ENCODE data around the gene RAD21L1.

The RAD21L1 gene

DNA sequence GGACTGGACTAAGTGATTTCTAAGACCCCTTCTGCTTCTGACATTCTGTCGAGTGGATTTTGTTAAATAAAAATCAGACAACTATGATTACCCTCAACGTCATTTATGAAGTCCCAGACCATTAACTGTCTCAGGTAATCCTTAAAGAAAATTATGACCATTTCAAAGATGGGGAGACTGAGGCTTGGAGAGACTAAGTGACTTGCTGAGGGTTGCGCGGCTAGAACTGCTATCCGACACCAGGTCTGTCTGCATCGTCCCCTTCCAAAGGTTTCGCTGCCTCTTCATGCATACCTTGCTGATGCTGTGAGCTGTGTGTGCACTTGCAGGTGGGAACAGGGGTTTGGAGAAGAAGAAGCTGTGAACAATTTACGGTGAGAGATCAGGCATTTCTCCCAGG lies 43.4 kb downstream of the RAD21L1 start:
- Histone ChIP-seq H3K9me3 (ENCODE audit: control insufficient read depth, low read length) (no peaks in the 10 kb centered on the region), H3K27me3 (ENCODE audit: control insufficient read depth, insufficient read depth, low read length, poor library complexity, severe bottlenecking) (peaks cover 25% of the 10 kb centered on the region), H3K4me1 (ENCODE audit: control insufficient read depth, insufficient read depth, low read length) (peaks cover 5% of the 10 kb centered on the region), H3K4me3 (ENCODE audit: insufficient read depth, low read depth, low read length) (no peak overlapping the region), H3K36me3 (ENCODE audit: control insufficient read depth, insufficient read depth, low read length) (no peaks in the 10 kb centered on the region), H3K27ac (ENCODE audit: insufficient read depth, low read depth, low read length, poor library complexity, severe bottlenecking) (no peak overlapping the region)
- 92 to 93% methylated on average over 8 of the region's 8 CpGs for WGBS, 2 experiments

DNA sequence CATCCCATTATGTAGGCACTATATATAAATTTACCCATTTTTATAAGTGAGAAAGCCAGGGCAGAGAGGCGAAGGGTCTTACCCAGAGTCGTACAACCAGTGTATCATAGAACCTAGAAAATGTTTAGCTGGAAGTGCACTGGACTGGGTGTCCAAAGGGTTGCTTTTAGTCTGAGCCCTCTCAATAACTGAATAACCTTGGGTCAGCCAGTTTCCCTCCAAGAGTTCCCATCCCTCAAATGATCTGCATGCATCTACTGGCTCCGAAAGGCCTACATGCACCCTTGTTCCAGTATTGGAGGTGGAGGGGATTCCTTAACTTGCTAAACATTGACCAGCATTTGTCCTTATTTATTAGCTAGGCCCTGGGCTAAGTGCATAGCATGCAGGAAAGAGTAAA lies 44.0 kb downstream of the RAD21L1 start:
- H3K27me3 ChIP-seq (ENCODE audit: control insufficient read depth, insufficient read depth, low read length, poor library complexity, severe bottlenecking) = peaks cover 25% of the 10 kb centered on the region
- WGBS, 2 experiments = 97% methylated on average over 3 of the region's 3 CpGs

DNA sequence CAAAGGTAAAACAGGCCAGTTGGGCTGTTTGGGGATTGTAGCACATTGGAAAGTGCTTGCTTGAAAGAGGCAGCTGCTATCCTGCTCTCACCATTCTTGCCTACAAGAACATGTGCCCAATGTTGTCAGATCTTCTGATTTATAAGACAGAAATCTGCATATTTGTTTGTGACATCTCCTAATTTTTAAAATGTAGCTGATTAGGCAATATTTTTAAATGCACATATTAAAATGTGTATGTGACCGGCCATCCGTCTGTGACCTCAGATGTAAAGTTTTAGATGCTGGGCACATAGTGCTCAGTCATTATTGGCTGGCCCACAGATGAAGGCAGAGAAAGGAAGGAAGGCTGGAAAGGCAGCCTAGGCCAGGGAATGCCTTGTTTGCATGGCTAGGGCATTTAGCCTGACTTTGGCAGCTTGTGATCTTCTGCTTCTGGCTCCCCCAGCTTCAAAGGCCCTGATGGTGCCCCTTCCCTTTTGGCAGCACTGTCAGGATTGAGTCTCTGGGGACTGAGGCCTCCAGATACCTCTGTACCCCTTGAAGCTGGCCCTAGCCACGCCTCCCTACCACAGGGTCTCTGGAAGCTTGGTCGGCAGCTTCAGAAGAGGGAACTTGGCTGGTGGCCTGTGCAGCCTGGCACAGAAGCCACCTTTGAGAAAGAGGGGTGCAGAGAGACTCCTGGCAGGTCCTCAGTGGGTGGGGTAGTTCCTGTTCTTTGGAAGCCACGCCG lies 46.7 kb downstream of the RAD21L1 start:
- no peak overlapping the region for H3K4me3 ChIP-seq (ENCODE audit: insufficient read depth, low read depth, low read length)

More for the DNA sequence above, 44.0 kb downstream of the RAD21L1 start:
- no peak overlapping the region for H3K27ac ChIP-seq (ENCODE audit: insufficient read depth, low read depth, low read length, poor library complexity, severe bottlenecking)
- H3K4me1 ChIP-seq (ENCODE audit: control insufficient read depth, insufficient read depth, low read length) = peaks cover 5% of the 10 kb centered on the region
- H3K36me3 ChIP-seq (ENCODE audit: control insufficient read depth, insufficient read depth, low read length) = no peaks in the 10 kb centered on the region
- H3K9me3 ChIP-seq (ENCODE audit: control insufficient read depth, low read length) = no peaks in the 10 kb centered on the region
- H3K4me3 ChIP-seq (ENCODE audit: insufficient read depth, low read depth, low read length) = no peak overlapping the region

DNA sequence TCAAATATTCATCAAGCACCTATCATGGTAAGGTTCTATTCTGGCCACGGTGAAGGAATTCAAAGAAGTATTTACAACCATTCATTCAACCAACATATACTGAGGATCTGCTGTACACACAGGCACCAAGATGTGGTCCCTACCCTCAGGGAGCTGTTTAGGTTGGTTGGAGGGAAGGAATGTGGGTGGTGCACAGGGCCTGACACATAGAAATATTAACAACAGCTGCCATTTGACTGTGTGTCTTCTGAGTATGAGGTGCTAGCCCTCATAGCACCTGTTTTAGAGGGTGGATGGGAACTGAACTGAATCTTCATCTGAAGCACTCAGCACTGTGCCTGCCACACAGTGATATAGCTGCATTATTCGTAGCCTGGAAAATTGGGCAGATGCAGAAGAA lies 47.5 kb downstream of the RAD21L1 start:
- WGBS, 2 experiments = 89 to 96% methylated on average over 2 of the region's 2 CpGs
- no peak overlapping the region for H3K4me3 ChIP-seq (ENCODE audit: insufficient read depth, low read depth, low read length)
- H3K27ac ChIP-seq (ENCODE audit: insufficient read depth, low read depth, low read length, poor library complexity, severe bottlenecking) = no peak overlapping the region
- H3K4me1 ChIP-seq (ENCODE audit: control insufficient read depth, insufficient read depth, low read length) = no peaks in the 10 kb centered on the region
- H3K9me3 ChIP-seq (ENCODE audit: control insufficient read depth, low read length) = no peaks in the 10 kb centered on the region
- H3K36me3 ChIP-seq (ENCODE audit: control insufficient read depth, insufficient read depth, low read length) = no peaks in the 10 kb centered on the region
- no peaks in the 10 kb centered on the region for H3K27me3 ChIP-seq (ENCODE audit: control insufficient read depth, insufficient read depth, low read length, poor library complexity, severe bottlenecking)

More for the DNA sequence above, 46.7 kb downstream of the RAD21L1 start:
- H3K27me3 ChIP-seq (ENCODE audit: control insufficient read depth, insufficient read depth, low read length, poor library complexity, severe bottlenecking) = peaks cover 6% of the 10 kb centered on the region
- no peaks in the 10 kb centered on the region for H3K36me3 ChIP-seq (ENCODE audit: control insufficient read depth, insufficient read depth, low read length)
- 91 to 92% methylated on average over 6 of the region's 6 CpGs for WGBS, 2 experiments
- no peaks in the 10 kb centered on the region for H3K9me3 ChIP-seq (ENCODE audit: control insufficient read depth, low read length)
- H3K27ac ChIP-seq (ENCODE audit: insufficient read depth, low read depth, low read length, poor library complexity, severe bottlenecking) = no peak overlapping the region
- no peaks in the 10 kb centered on the region for H3K4me1 ChIP-seq (ENCODE audit: control insufficient read depth, insufficient read depth, low read length)

DNA sequence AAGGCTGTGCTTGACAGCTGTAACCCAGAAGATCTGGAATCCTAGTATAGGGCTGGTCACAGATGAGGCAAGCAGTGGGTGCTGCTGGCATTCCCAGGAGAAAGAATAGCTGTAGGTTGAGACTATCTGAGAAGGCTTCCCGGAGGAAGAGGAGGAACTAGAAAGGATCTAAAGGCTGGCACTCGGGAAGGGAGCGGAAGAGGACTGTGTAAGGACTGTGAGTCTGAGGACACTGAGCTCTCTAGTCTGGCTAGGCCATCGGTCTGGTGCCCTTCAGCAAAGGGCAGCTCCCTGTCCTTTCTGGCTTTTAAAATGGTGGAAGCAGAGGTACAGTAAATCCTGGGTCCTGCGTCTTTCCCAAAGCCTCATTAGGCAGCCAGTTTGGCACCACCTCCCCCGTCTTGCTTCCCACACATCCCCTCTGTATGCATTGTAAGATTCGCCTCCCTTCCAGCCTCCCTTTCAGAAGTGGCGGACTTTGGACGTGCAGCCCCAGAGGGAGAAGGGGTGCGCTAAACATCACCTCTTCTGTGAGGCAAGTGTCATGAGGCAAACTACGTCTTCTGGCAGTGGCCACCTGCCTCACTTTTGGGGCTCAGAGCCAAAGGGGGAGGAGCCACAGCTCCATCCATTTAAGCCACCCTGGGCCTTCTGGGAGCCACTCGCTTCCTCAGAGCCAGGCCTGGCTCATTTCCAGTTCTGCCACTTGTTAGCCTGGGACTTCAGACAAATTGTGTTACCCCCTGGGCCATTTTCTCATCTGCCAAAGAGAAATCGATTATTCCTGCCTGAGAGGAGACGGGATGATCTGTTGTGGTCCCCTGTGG lies 48.9 kb downstream of the RAD21L1 start:
- WGBS, 2 experiments = 90 to 91% methylated on average over 14 of the region's 14 CpGs
- Histone ChIP-seq H3K4me3 (ENCODE audit: insufficient read depth, low read depth, low read length) (no peak overlapping the region), H3K27me3 (ENCODE audit: control insufficient read depth, insufficient read depth, low read length, poor library complexity, severe bottlenecking) (no peaks in the 10 kb centered on the region), H3K4me1 (ENCODE audit: control insufficient read depth, insufficient read depth, low read length) (no peaks in the 10 kb centered on the region), H3K9me3 (ENCODE audit: control insufficient read depth, low read length) (no peaks in the 10 kb centered on the region), H3K27ac (ENCODE audit: insufficient read depth, low read depth, low read length, poor library complexity, severe bottlenecking) (no peak overlapping the region), H3K36me3 (ENCODE audit: control insufficient read depth, insufficient read depth, low read length) (no peaks in the 10 kb centered on the region)

DNA sequence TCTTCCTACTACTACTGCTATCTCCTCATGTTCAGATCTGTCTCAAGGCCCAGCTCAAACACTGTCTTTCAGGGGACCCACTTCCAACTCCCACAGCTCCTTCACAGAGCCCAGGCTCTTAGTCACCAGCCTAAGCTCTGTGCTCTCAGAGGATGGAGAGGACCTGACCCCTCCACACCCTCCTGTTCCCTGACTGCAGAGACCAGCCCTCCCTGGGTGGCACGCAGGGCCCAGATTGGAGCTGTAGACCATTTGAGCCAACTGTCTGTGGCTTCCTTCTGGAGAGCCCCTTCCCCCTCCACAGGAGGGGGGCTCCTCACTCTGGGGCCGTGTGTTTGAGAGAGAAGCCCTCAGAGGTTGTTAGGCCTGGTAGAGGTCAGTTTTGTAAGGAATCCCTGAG lies 50.1 kb downstream of the RAD21L1 start:
- H3K4me3 ChIP-seq (ENCODE audit: insufficient read depth, low read depth, low read length) = no peak overlapping the region
- no peaks in the 10 kb centered on the region for H3K9me3 ChIP-seq (ENCODE audit: control insufficient read depth, low read length)
- no peaks in the 10 kb centered on the region for H3K4me1 ChIP-seq (ENCODE audit: control insufficient read depth, insufficient read depth, low read length)
- 67 to 71% methylated on average over 2 of the region's 2 CpGs for WGBS, 2 experiments
- no peak overlapping the region for H3K27ac ChIP-seq (ENCODE audit: insufficient read depth, low read depth, low read length, poor library complexity, severe bottlenecking)
- H3K36me3 ChIP-seq (ENCODE audit: control insufficient read depth, insufficient read depth, low read length) = no peaks in the 10 kb centered on the region
- no peaks in the 10 kb centered on the region for H3K27me3 ChIP-seq (ENCODE audit: control insufficient read depth, insufficient read depth, low read length, poor library complexity, severe bottlenecking)

DNA sequence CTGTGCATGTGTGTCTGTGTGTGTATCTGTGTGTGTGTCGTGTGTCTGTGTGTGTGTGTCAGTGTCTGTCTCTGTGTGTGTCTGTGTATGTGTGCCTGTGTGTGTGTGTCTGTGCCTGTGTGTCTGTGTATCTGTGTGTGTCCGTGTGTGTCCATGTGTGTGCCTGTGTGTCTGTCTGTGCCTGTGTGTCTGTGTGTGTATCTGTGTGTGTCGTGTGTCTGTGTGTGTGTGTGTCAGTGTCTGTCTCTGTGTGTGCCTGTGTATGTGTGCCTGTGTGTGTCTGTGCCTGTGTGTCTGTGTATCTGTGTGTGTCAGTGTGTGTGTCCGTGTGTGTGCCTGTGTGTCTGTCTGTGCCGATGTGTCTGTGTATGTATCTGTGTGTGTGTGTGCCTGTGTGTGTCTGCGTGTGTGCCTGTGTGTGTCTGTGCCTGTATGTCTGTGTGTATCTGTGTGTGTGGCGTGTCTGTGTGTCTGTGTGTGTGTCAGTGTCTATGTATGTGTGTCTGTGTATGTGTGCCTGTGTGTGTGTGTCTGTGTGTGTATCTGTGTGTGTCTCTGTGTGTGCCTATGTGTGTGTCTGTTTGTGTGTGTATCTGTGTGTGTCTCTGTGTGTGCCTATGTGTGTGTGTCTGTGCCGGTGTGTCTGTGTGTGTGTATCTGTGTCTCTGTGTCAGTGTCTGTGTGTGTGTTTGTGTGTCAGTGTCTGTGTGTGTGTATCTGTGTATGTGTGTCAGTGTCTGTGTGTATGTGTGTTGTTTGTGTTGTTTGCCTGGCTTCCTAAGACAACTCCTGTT lies 51.9 kb downstream of the RAD21L1 start:
- H3K27me3 ChIP-seq (ENCODE audit: control insufficient read depth, insufficient read depth, low read length, poor library complexity, severe bottlenecking) = no peaks in the 10 kb centered on the region
- no peaks in the 10 kb centered on the region for H3K9me3 ChIP-seq (ENCODE audit: control insufficient read depth, low read length)
- 88 to 93% methylated on average over 8 of the region's 8 CpGs for WGBS, 2 experiments
- no peaks in the 10 kb centered on the region for H3K4me1 ChIP-seq (ENCODE audit: control insufficient read depth, insufficient read depth, low read length)
- H3K36me3 ChIP-seq (ENCODE audit: control insufficient read depth, insufficient read depth, low read length) = no peaks in the 10 kb centered on the region
- no peak overlapping the region for H3K4me3 ChIP-seq (ENCODE audit: insufficient read depth, low read depth, low read length)
- H3K27ac ChIP-seq (ENCODE audit: insufficient read depth, low read depth, low read length, poor library complexity, severe bottlenecking) = no peak overlapping the region

DNA sequence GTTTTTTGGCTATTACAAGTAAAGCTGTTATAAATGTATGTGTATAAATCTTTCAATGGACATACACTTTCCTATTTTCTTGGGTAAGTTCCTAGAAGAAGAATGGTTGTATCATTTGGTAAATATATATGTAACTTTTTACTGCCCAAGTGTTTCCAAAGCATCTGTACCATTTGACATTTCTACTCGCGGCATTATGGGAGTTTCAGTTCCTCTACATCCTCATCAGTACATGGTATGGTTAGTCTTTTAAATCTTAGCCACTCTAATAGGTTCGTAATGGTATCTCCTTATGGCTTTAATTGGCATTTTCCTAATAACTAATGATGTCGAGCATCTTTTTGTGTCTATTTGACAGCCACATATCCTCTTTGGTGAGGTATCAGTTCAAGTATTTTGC lies 53.1 kb downstream of the RAD21L1 start:
- 91 to 96% methylated on average over 4 of the region's 4 CpGs for WGBS, 2 experiments
- H3K4me3 ChIP-seq (ENCODE audit: insufficient read depth, low read depth, low read length) = no peak overlapping the region
- H3K27me3 ChIP-seq (ENCODE audit: control insufficient read depth, insufficient read depth, low read length, poor library complexity, severe bottlenecking) = no peaks in the 10 kb centered on the region
- H3K36me3 ChIP-seq (ENCODE audit: control insufficient read depth, insufficient read depth, low read length) = no peaks in the 10 kb centered on the region
- H3K27ac ChIP-seq (ENCODE audit: insufficient read depth, low read depth, low read length, poor library complexity, severe bottlenecking) = no peak overlapping the region
- no peaks in the 10 kb centered on the region for H3K4me1 ChIP-seq (ENCODE audit: control insufficient read depth, insufficient read depth, low read length)
- H3K9me3 ChIP-seq (ENCODE audit: control insufficient read depth, low read length) = no peaks in the 10 kb centered on the region

DNA sequence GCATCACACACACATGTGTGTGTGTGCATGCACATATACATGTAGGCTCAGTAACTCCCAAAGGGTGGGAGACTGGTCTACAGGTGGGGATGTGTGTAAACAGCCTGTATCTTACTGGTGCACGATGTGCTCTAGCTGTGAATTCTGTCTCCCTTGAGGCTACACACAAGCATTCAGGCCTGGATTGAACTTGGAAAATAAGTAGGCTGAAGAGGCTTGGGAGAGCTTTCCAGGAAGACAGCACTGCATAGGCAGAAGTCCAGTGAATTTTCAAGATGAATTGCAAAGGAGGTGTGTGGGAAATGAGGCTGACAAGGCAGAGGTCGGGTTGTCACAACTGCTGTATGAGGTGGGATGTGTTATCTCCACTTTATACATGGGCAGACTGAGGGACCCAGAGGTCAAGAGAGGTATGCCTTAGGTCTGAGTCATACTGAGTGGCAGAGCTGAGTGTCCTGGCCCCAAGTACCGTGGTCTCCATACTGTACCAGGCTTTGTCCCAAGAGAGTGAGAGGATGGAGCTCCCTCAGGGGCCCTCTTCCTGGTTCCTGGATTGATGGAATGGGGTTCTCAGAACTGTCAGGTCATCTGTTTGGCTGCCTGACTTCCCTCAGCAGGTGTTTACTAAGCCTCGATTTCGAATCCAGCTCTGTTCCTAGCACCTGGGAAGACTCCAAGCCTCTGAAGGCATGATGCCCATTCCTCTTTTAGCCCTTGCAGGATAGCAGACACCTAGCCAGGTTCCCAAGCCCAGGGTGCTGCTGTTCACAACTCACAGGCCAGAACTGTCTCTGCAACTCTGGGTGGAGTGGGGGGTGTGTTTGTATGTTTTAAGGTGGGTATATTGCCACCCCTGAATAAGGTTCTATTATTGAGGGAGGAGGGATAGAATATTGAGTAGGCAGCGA lies 54.6 kb downstream of the RAD21L1 start:
- 90 to 94% methylated on average over 6 of the region's 6 CpGs for WGBS, 2 experiments

More for the DNA sequence above, 54.6 kb downstream of the RAD21L1 start:
- H3K27ac ChIP-seq (ENCODE audit: insufficient read depth, low read depth, low read length, poor library complexity, severe bottlenecking) = no peak overlapping the region
- no peaks in the 10 kb centered on the region for H3K4me1 ChIP-seq (ENCODE audit: control insufficient read depth, insufficient read depth, low read length)
- no peak overlapping the region for H3K4me3 ChIP-seq (ENCODE audit: insufficient read depth, low read depth, low read length)
- H3K27me3 ChIP-seq (ENCODE audit: control insufficient read depth, insufficient read depth, low read length, poor library complexity, severe bottlenecking) = no peaks in the 10 kb centered on the region
- H3K9me3 ChIP-seq (ENCODE audit: control insufficient read depth, low read length) = no peaks in the 10 kb centered on the region
- H3K36me3 ChIP-seq (ENCODE audit: control insufficient read depth, insufficient read depth, low read length) = no peaks in the 10 kb centered on the region
